GM23248 (cell line): Measurements from ENCODE around the gene EOMES.

Experiments used
- EZH2 ChIP-seq: fragments of 200-600 bp; sonication (generic); IDR thresholded peaks from 2 replicates; pipeline ENCODE4 v1.6.1; 2018; ENCODE audit warnings: antibody characterized with exemption, mild to moderate bottlenecking; ENCODE audit not compliant: insufficient read depth, poor library complexity, severe bottlenecking
- EZH2phosphoT487 ChIP-seq: fragments of 200-600 bp; sonication (generic); IDR thresholded peaks from 2 replicates; pipeline ENCODE4 v1.6.1; 2018; ENCODE audit warnings: antibody characterized with exemption, moderate library complexity, mild to moderate bottlenecking, low read depth; ENCODE audit not compliant: insufficient read depth

- TF ChIP-seq EZH2phosphoT487: no peak
- no peak for TF ChIP-seq EZH2
Measured at GRCh38 chr3:27719314-27720003, 2.7 kb downstream of the EOMES start.
